K562 (cell line): Measurements from ENCODE around the gene UNC5C.

Experiments used
- CEBPZ ChIP-seq: fragments of 150-350 bp; IDR thresholded peaks from 2 replicates; pipeline ENCODE4 v1.6.1; 2014; ENCODE audit warnings: low read depth, mild to moderate bottlenecking, low read length, borderline replicate concordance
- CTCF ChIP-seq, 3 experiments: IDR thresholded peaks in 2 of 3; conservative IDR thresholded peaks in 1 of 3; 2 replicates each; pipeline ENCODE4 v1.5.1; 2011 to 2012; ENCODE audit warnings: low read length in 3 of 3, mild to moderate bottlenecking in 3 of 3, control low read depth in 2 of 3, improper control_type of control experiment in 1 of 3, inconsistent platforms in 1 of 3, low read depth in 1 of 3, mixed read lengths in 1 of 3, moderate library complexity in 1 of 3; ENCODE audit not compliant: insufficient read depth in 2 of 3
- GABPA ChIP-seq: fragments of 200-800 bp; sonication (Bioruptor generic); conservative IDR thresholded peaks from 2 replicates; pipeline ENCODE4 v1.6.1; 2016; ENCODE audit warnings: low read depth, missing genetic modification characterization, missing compliant biosample characterization
- IRF2 ChIP-seq: sonication (generic); formaldehyde crosslinking; IDR thresholded peaks from 2 replicates; pipeline ENCODE4 v1.8.1; 2022; ENCODE audit warnings: mild to moderate bottlenecking, missing genetic modification reagents
- POLR2A ChIP-seq: fragments of 450-650 bp; conservative IDR thresholded peaks from 2 replicates; pipeline ENCODE4 v1.6.1; 2016
- POLR2AphosphoS2 ChIP-seq: IDR thresholded peaks from 2 replicates; pipeline ENCODE4 v1.6.1; 2012; ENCODE audit warnings: low read length, improper control_type of control experiment
- POLR2AphosphoS5 ChIP-seq: IDR thresholded peaks from 2 replicates; pipeline ENCODE4 v1.6.1; 2011; ENCODE audit warnings: mild to moderate bottlenecking, low read depth, low read length, moderate library complexity; ENCODE audit not compliant: control insufficient read depth, insufficient read depth
- SMC3 ChIP-seq: conservative IDR thresholded peaks from 2 replicates; pipeline ENCODE4 v1.6.1; 2011; ENCODE audit warnings: low read depth, low read length, improper control_type of control experiment; ENCODE audit not compliant: insufficient read depth
- SRF ChIP-seq, 2 experiments: fragments of 250-450, 450-650 bp in 1 of 2; sonication (Bioruptor Pico) in 1 of 2; sonication (generic) in 1 of 2; formaldehyde crosslinking; IDR thresholded peaks; 2 replicates each; pipeline versions ENCODE4 v1.5.0 to v1.5.1; 2020 to 2022; ENCODE audit warnings: mild to moderate bottlenecking in 1 of 2, missing genetic modification reagents in 1 of 2
- ZBTB11 ChIP-seq, 3 experiments: fragments of 200-800 bp in 1 of 3; fragments of 250-450 bp in 1 of 3; fragments of 450-650 bp in 1 of 3; sonication (Bioruptor Pico) in 1 of 3; sonication (Bioruptor generic) in 1 of 3; formaldehyde crosslinking in 1 of 3; IDR thresholded peaks; 2 replicates each; pipeline versions ENCODE4 v1.6.1 to v1.8.0; 2016 to 2022; ENCODE audit warnings: mild to moderate bottlenecking in 2 of 3, missing genetic modification characterization in 2 of 3, missing compliant biosample characterization in 1 of 3, moderate library complexity in 1 of 3

- TF ChIP-seq SMC3 (no peak), SRF (CRISPR knock-in tag; IDR thresholded peaks at IDR 0.05) (no peak), POLR2AphosphoS5 (no peak), IRF2 (CRISPR knock-in tag) (no peak), ZBTB11 (CRISPR knock-in tag; IDR thresholded peaks at IDR 0.05) (no peak), CEBPZ (no peak), POLR2A (no peak), CTCF (IDR thresholded peaks at IDR 0.05 in 2 of 3, conservative IDR thresholded peaks at IDR 0.05 in 1 of 3; ENCODE audit: insufficient read depth in 2 of 3, low read depth in 1 of 3, low read length in 3 of 3) (no peak), GABPA (tag) (no peak), POLR2AphosphoS2 (no peak)
These were observed 104.0 kb downstream of the UNC5C start for GRCh38 chr4:95444812-95445211.
